H9 (cell line): Measurements from ENCODE around the gene GRHL3. TPM values are rescaled to one million over a fixed set of nuclear protein-coding genes. Genes with fewer than 3 reads are reported as not detected.

Source experiments
- DNase-seq: peaks from one replicate; pipeline ENCODE4 v3.0.0-alpha.2; 2017
- H2AFZ ChIP-seq: one replicate; pipeline ENCODE4 v1.6.1; 2013; ENCODE audit warnings: mild to moderate bottlenecking, low read length, control low read depth, moderate library complexity
- H2AK5ac ChIP-seq: 2 replicates; pipeline ENCODE4 v1.6.1; 2013; ENCODE audit warnings: low read length, control low read depth, mixed read lengths; ENCODE audit not compliant: insufficient read length
- H2BK120ac ChIP-seq: one replicate; pipeline ENCODE4 v1.6.1; 2013; ENCODE audit warnings: low read depth, mild to moderate bottlenecking, low read length, control low read depth, inconsistent platforms; ENCODE audit not compliant: poor library complexity, severe bottlenecking
- H2BK12ac ChIP-seq: 2 replicates; pipeline ENCODE4 v1.6.1; 2013; ENCODE audit warnings: low read length, control low read depth, mixed read lengths, low read depth; ENCODE audit not compliant: insufficient read length
- H2BK15ac ChIP-seq: 2 replicates; pipeline ENCODE4 v1.6.1; 2013; ENCODE audit warnings: low read depth, low read length, control low read depth
- H2BK20ac ChIP-seq: one replicate; pipeline ENCODE4 v1.6.1; 2013; ENCODE audit warnings: low read depth, mild to moderate bottlenecking, low read length, control low read depth, inconsistent platforms; ENCODE audit not compliant: poor library complexity, severe bottlenecking
- H2BK5ac ChIP-seq: 2 replicates; pipeline ENCODE4 v1.6.1; 2013; ENCODE audit warnings: low read length, control low read depth, mixed read lengths; ENCODE audit not compliant: insufficient read length
- H3K14ac ChIP-seq: 2 replicates; pipeline ENCODE4 v1.6.1; 2013; ENCODE audit warnings: low read length, control low read depth; ENCODE audit not compliant: insufficient read depth
- H3K18ac ChIP-seq: 2 replicates; pipeline ENCODE4 v1.6.1; 2013; ENCODE audit warnings: low read depth, mild to moderate bottlenecking, mixed read lengths, low read length, control low read depth; ENCODE audit not compliant: insufficient read length
- H3K23ac ChIP-seq: 2 replicates; pipeline ENCODE4 v1.6.1; 2013; ENCODE audit warnings: low read length, control low read depth, mixed read lengths, low read depth; ENCODE audit not compliant: insufficient read length
- H3K23me2 ChIP-seq: 2 replicates; pipeline ENCODE4 v1.6.1; 2013; ENCODE audit warnings: low read depth, mild to moderate bottlenecking, mixed read lengths, low read length, control low read depth; ENCODE audit not compliant: insufficient read length, poor library complexity, severe bottlenecking
- H3K27ac ChIP-seq: 2 replicates; pipeline ENCODE4 v1.5.1; 2013; ENCODE audit warnings: low read length, control low read depth, mixed read lengths, low read depth; ENCODE audit not compliant: insufficient read length
- H3K27me3 ChIP-seq: 2 replicates; pipeline ENCODE4 v1.6.1; 2013; ENCODE audit warnings: low read length, control low read depth, inconsistent platforms; ENCODE audit not compliant: insufficient read depth
- H3K4ac ChIP-seq: 2 replicates; pipeline ENCODE4 v1.6.1; 2013; ENCODE audit warnings: low read depth, mild to moderate bottlenecking, control low read depth, inconsistent platforms, low read length, moderate library complexity
- H3K4me1 ChIP-seq: 2 replicates; pipeline ENCODE4 v1.6.1; 2013; ENCODE audit warnings: low read length, control low read depth, inconsistent platforms; ENCODE audit not compliant: insufficient read depth
- H3K4me2 ChIP-seq: 2 replicates; pipeline ENCODE4 v1.6.1; 2013; ENCODE audit warnings: low read length, control low read depth, mixed read lengths; ENCODE audit not compliant: insufficient read length, insufficient read depth
- H3K56ac ChIP-seq: 2 replicates; pipeline ENCODE4 v1.6.1; 2013; ENCODE audit warnings: low read depth, mild to moderate bottlenecking, mixed read lengths, low read length, control low read depth; ENCODE audit not compliant: insufficient read length
- H3K79me1 ChIP-seq: 2 replicates; pipeline ENCODE4 v1.6.1; 2013; ENCODE audit warnings: low read depth, mild to moderate bottlenecking, moderate library complexity, low read length, control low read depth, inconsistent platforms; ENCODE audit not compliant: insufficient read depth, poor library complexity, severe bottlenecking
- H3K79me2 ChIP-seq: 2 replicates; pipeline ENCODE4 v1.6.1; 2013; ENCODE audit warnings: low read length, control low read depth, inconsistent platforms; ENCODE audit not compliant: insufficient read depth
- H3K9ac ChIP-seq: 2 replicates; pipeline ENCODE4 v1.6.1; 2013; ENCODE audit warnings: low read length, control low read depth, mixed read lengths; ENCODE audit not compliant: insufficient read length; ENCODE audit errors: extremely low read depth
- H3K9me3 ChIP-seq: one replicate; pipeline ENCODE4 v1.6.1; 2013; ENCODE audit warnings: low read depth, low read length, inconsistent platforms; ENCODE audit not compliant: control insufficient read depth
- H3T11ph ChIP-seq: one replicate; pipeline ENCODE4 v1.6.1; 2013; ENCODE audit warnings: mild to moderate bottlenecking, low read length, control low read depth, inconsistent platforms
- H4K20me1 ChIP-seq: one replicate; pipeline ENCODE4 v1.6.1; 2013; ENCODE audit not compliant: control insufficient read depth, insufficient read length, insufficient read depth
- H4K5ac ChIP-seq: 2 replicates; pipeline ENCODE4 v1.6.1; 2013; ENCODE audit warnings: low read depth, mild to moderate bottlenecking, mixed read lengths, low read length, control low read depth; ENCODE audit not compliant: insufficient read length
- H4K8ac ChIP-seq: replicated peaks from 2 replicates; pipeline ENCODE4 v1.6.1; 2013; ENCODE audit warnings: low read length, control low read depth, mixed read lengths, low read depth; ENCODE audit not compliant: insufficient read length
- H4K91ac ChIP-seq: 2 replicates; pipeline ENCODE4 v1.6.1; 2013; ENCODE audit warnings: low read depth, mild to moderate bottlenecking, moderate library complexity, mixed read lengths, low read length, control low read depth; ENCODE audit not compliant: insufficient read length
- H3K27ac Mint-ChIP-seq, 3 experiments: 2 replicates in 2 of 3; 3 replicates in 1 of 3; pipeline ENCODE4 v1.8.0; 2020 to 2021; ENCODE audit warnings: mixed read lengths in 3 of 3, mild to moderate bottlenecking in 1 of 3, moderate library complexity in 1 of 3
- H3K27me3 Mint-ChIP-seq: 2 replicates; pipeline ENCODE4 v1.8.0; 2021; ENCODE audit warnings: low read depth, mild to moderate bottlenecking, moderate library complexity, mixed read lengths
- H3K36me3 Mint-ChIP-seq, 3 experiments: 2 replicates in 2 of 3; 3 replicates in 1 of 3; pipeline ENCODE4 v1.8.0; 2020 to 2021; ENCODE audit warnings: low read depth in 3 of 3, mixed read lengths in 3 of 3; ENCODE audit not compliant: insufficient read depth in 1 of 3
- H3K4me1 Mint-ChIP-seq, 2 experiments: 2 replicates each; pipeline ENCODE4 v1.8.0; 2020; ENCODE audit warnings: mixed read lengths in 2 of 2
- H3K4me3 Mint-ChIP-seq, 2 experiments: 2 replicates in 1 of 2; 3 replicates in 1 of 2; pipeline ENCODE4 v1.8.0; 2020 to 2021; ENCODE audit warnings: mild to moderate bottlenecking in 2 of 2, mixed read lengths in 2 of 2, moderate library complexity in 1 of 2
- H3K9me3 Mint-ChIP-seq, 2 experiments: 2 replicates in 1 of 2; 3 replicates in 1 of 2; pipeline ENCODE4 v1.8.0; 2020; ENCODE audit warnings: mild to moderate bottlenecking in 2 of 2, mixed read lengths in 2 of 2, moderate library complexity in 1 of 2
- WGBS: extraction: QIAGEN DNeasy Blood & Tissue Kit; methylation state at CpG from one replicate; pipeline ENCODE4 v1.1.7; 2013; ENCODE audit warnings: missing lambda C conversion rate, low lambda C conversion rate, mixed read lengths; ENCODE audit not compliant: insufficient read length; ENCODE audit errors: extremely low coverage; 5-methylcytosine and 5-hydroxymethylcytosine counted together
- total RNA-seq: library from RNA; stranded (reverse); gene quantifications from 2 replicates; pipeline ENCODE4 v1.2.1, GENCODE V29; 2021
- TF ChIP-seq, protein P1 (sequence below): fragments of 200-600 bp; sonication (generic); conservative IDR thresholded peaks from 3 replicates; pipeline ENCODE4 v1.8.0; 2021; ENCODE audit warnings: antibody characterized with exemption, mild to moderate bottlenecking

The GRHL3 gene
- total RNA-seq, 1 experiment from 2014 or later, result 3.5 TPM

DNA sequence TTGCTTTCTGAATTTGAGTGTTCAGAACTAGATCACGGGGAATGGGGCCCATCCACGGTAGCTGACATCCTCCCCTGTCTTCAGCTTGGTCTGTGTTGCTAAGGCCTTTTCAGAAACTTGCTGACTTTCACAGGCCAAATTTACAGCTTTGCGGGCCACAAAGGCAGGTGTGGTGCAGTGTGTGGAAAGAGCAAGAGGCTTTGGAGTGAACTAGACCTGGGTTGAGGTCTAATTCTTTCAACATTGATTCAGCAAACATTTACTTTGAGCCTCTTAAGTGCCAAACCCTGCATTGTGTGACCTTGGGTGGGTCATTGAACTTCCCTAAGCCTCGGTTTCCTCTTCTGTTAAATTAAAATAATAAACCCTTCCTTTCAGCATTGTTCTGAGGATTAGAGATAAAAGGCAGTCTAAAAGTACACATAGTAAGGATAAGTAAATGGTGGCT lies 70.1 kb downstream of the GRHL3 start:
- Histone ChIP-seq H3K4me1 (0 out of 2 replicates have a peak, but pooled peaks cover 5% of the 10 kb centered on the region), H2BK15ac (no peak overlapping the region), H4K20me1 (no peaks in the 10 kb centered on the region), H3K18ac (no peak overlapping the region), H3T11ph (no peak overlapping the region), H3K56ac (no peak overlapping the region), H3K79me1 (no peaks in the 10 kb centered on the region), H3K4ac (no peak overlapping the region), H3K4me2 (no peak overlapping the region), H2BK12ac (no peak overlapping the region), H3K14ac (no peak overlapping the region), H4K91ac (no peak overlapping the region), H4K8ac (no peak overlapping the region), H3K23me2 (no peaks in the 10 kb centered on the region), H3K9me3 (no peaks in the 10 kb centered on the region), H2BK20ac (no peak overlapping the region), H3K27ac (no peak overlapping the region), H3K79me2 (no peaks in the 10 kb centered on the region), H2BK5ac (no peak overlapping the region), H3K27me3 (no peaks in the 10 kb centered on the region), H3K9ac (no peak overlapping the region), H2AK5ac (no peak overlapping the region), H2BK120ac (no peak overlapping the region), H2AFZ (no peak overlapping the region), H4K5ac (no peak overlapping the region), H3K23ac (no peak overlapping the region)
- DNase-seq, result no peak
- Mint-ChIP-seq H3K27me3 (no peaks in the 10 kb centered on the region), H3K4me1 (peaks cover 27 to 33% of the 10 kb centered on the region in 2 experiments), H3K36me3 (peaks cover 0 to 22% (median 7%) of the 10 kb centered on the region in 3 experiments; a peak in 4 of 7 replicates), H3K27ac (no peak overlapping the region), H3K9me3 (no peaks in the 10 kb centered on the region), H3K4me3 (no peak overlapping the region)
- TF ChIP-seq, protein P1, sequence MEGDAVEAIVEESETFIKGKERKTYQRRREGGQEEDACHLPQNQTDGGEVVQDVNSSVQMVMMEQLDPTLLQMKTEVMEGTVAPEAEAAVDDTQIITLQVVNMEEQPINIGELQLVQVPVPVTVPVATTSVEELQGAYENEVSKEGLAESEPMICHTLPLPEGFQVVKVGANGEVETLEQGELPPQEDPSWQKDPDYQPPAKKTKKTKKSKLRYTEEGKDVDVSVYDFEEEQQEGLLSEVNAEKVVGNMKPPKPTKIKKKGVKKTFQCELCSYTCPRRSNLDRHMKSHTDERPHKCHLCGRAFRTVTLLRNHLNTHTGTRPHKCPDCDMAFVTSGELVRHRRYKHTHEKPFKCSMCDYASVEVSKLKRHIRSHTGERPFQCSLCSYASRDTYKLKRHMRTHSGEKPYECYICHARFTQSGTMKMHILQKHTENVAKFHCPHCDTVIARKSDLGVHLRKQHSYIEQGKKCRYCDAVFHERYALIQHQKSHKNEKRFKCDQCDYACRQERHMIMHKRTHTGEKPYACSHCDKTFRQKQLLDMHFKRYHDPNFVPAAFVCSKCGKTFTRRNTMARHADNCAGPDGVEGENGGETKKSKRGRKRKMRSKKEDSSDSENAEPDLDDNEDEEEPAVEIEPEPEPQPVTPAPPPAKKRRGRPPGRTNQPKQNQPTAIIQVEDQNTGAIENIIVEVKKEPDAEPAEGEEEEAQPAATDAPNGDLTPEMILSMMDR, result no peak
- no CpG with 5 or more reads among the region's 4 CpGs for WGBS
